ENCODE data around the gene CPEB4. TPM values are rescaled to one million over a fixed set of nuclear protein-coding genes. Genes with fewer than 3 reads are reported as not detected.

Gene CPEB4
- total RNA-seq (2022): 86.7 and 99.0 TPM in 2 replicates
- percentile 97 among the genes with signal in this experiment for Bru-seq, nascent RNA
- BruChase-seq, experiment 1, labeled RNA remaining after a 6-hour chase: percentile 97 among the genes with signal in this experiment
- BruChase-seq, experiment 2, labeled RNA remaining after a 2-hour chase: percentile 97 among the genes with signal in this experiment
- long read RNA-seq, transcript CPEB4-208 (8 exons, 2,607 nt): major isoform, 11 of 45 reads
- long read RNA-seq, partial matches to known transcripts: 16 of 45 reads
- long read RNA-seq, other reads (novel, unspliced or antisense): 17 of 45 reads

DNA sequence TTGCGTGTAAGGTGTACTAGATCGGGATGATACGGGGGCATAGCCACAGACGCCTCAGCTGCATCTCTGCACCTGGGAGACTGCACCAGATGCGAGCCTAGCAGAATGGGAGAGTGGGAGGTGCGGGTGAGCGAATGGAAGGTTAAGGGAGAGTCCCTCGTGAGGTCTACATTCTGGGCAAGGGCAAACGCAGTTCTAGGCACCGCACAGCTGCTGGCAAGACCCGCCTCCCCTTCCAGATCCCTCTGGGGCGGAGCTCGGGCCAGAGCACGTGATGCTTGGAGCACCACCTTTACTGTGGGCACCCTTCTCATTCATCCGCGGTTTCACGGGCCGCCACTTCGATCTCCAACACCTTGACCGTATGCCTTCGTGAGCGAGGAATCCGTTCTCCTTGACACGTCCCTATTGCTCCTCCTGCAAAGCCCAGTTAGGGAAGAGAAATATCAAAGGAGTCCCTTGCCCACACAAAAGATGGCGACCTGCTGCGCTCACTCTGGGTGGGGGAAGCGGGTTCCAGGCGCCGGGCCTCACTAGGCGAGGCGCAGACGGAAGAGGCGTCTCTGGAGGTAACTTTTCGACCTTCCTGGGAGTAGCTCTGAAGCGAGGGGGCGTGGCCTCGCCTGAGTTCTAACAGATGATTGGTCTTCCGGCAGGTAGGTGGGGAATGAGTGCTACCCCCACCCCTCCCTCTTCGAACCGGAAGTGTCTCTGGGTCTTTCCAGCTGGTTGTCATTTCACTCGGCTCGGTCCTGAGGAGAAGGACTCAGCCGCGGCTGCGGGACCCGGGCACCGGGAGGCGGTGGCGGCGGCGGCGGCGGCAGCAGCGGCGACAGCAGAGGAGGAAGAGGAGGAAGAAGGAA lies at the start of gene CPEB4:
TSS of gene CPEB4 (plus strand) at position 740 of the 863 bp plus-strand sequence. CDS start 1,385 bp downstream, outside the sequence.
- intact Hi-C loops (cut with micrococcal nuclease): loop anchor here (1.0 to 5.0 kb wide), 5 partner anchors 39 to 269 kb away; no protein-coding TSS in a partner anchor
- Mint-ChIP-seq H3K9me3 (ENCODE audit: unreplicated experiment) (no peaks in the 10 kb centered on the region), H3K4me3 (ENCODE audit: unreplicated experiment) (peak within 1 kb of the TSS; percentile 97), H3K27me3 (ENCODE audit: insufficient read depth, unreplicated experiment) (no peaks in the 10 kb centered on the region), H3K27ac (ENCODE audit: low read depth, unreplicated experiment) (peak within 1 kb of the TSS; percentile 99), H3K36me3 (ENCODE audit: insufficient read depth, unreplicated experiment) (peaks cover 27% of the 10 kb centered on the region), H3K4me1 (ENCODE audit: insufficient read depth, unreplicated experiment) (peaks cover 49% of the 10 kb centered on the region)
- ChIA-PET CTCF (interaction anchor here (0.6 to 1.3 kb wide), 3 partner anchors 18 to 272 kb away, joined by 3 to 6 read pairs (median 5); partner anchors contain the start of gene BOD1), POLR2A (interaction anchor here (0.5 to 8.3 kb wide), 52 partner anchors 8 to 481 kb away, joined by 3 to 149 read pairs (median 4); partner anchors contain the start of gene BOD1)
- TF ChIP-seq CTCF (IDR thresholded peaks at IDR 0.05; ENCODE audit: unreplicated experiment): no peak
- DNase-seq (ENCODE audit: unreplicated experiment): peak; percentile 100
- BruUV-seq (replicated peaks): no TSS peak

GRCh38 chr5:173839117-173839713 lies 48.9 kb upstream of the CPEB4 start:
- POLR2A ChIA-PET: interaction anchor here (0.5 to 1.0 kb wide), 5 partner anchors 8 to 563 kb away, joined by 3 to 4 read pairs (median 3); partner anchors contain the start of gene CPEB4

DNA sequence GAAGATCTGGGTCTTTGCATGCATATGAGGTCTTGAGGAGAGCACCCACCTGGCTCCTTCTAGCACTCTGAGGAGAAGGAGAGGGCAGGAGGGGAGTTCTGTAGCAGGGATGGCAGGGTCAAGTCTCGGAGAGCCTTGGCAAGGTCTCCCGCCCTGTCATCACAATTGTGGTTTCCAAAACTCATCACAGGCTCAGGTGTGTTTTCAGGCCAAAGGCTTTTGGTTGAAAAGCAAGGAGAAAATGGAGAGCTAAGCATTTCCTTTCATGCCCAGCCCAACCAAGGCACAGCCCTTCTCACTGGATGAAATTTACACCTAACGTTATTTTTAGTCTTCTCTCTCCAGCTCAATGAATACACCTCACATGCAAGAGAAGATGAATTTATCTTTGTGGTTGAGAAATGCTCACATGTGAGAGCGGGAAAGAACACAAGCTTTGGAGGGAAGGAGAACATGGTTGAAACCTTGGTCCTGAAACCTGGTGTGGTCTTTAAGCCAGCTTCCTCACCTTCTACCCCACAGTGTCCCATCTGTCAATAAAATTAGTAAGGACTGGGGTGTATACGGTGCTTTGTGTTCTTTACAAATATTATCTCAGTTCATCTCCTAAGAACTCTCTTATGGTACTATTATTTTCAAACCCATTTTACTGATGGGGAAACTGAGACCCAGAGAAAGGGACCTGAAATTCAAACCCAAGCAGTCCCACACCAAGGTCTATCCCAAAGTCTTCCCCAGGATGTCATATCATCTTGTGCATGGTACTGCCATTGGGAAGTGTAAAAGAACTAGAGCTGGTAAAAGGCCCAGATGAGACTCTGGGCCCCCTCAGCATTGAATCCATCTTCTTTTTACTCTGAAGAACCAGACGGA lies 47.8 kb upstream of the CPEB4 start:
- no peak for TF ChIP-seq CTCF (IDR thresholded peaks at IDR 0.05; ENCODE audit: unreplicated experiment)
- DNase-seq (ENCODE audit: unreplicated experiment): no peak
- CTCF ChIA-PET: no interaction called here
- H3K36me3 Mint-ChIP-seq (ENCODE audit: insufficient read depth, unreplicated experiment): no peaks in the 10 kb centered on the region
- no peaks in the 10 kb centered on the region for H3K27me3 Mint-ChIP-seq (ENCODE audit: insufficient read depth, unreplicated experiment)
- POLR2A ChIA-PET: interaction anchor here (0.7 kb wide), 1 partner anchor 12 kb away, joined by 3 read pairs; no protein-coding TSS in a partner anchor
- intact Hi-C loops (cut with micrococcal nuclease): no loop called here
- no TSS peak for BruUV-seq (replicated peaks)
- H3K9me3 Mint-ChIP-seq (ENCODE audit: unreplicated experiment): no peaks in the 10 kb centered on the region
- H3K4me1 Mint-ChIP-seq (ENCODE audit: insufficient read depth, unreplicated experiment): no peaks in the 10 kb centered on the region
- H3K27ac Mint-ChIP-seq (ENCODE audit: low read depth, unreplicated experiment): no peak overlapping the region
- H3K4me3 Mint-ChIP-seq (ENCODE audit: unreplicated experiment): no peak overlapping the region

More at GRCh38 chr5:173839117-173839713, 48.9 kb upstream of the CPEB4 start:
- H3K9me3 Mint-ChIP-seq (ENCODE audit: unreplicated experiment): no peaks in the 10 kb centered on the region
- intact Hi-C loops (cut with micrococcal nuclease): no loop called here
- H3K4me1 Mint-ChIP-seq (ENCODE audit: insufficient read depth, unreplicated experiment): no peaks in the 10 kb centered on the region
- CTCF ChIA-PET: interaction anchor here (0.7 to 1.7 kb wide), 4 partner anchors 9 to 235 kb away, joined by 4 read pairs; no protein-coding TSS in a partner anchor
- no peak overlapping the region for H3K4me3 Mint-ChIP-seq (ENCODE audit: unreplicated experiment)
- no peaks in the 10 kb centered on the region for H3K36me3 Mint-ChIP-seq (ENCODE audit: insufficient read depth, unreplicated experiment)
- BruUV-seq (replicated peaks): no TSS peak
- TF ChIP-seq CTCF (IDR thresholded peaks at IDR 0.05; ENCODE audit: unreplicated experiment): no peak
- H3K27me3 Mint-ChIP-seq (ENCODE audit: insufficient read depth, unreplicated experiment): no peaks in the 10 kb centered on the region
- DNase-seq (ENCODE audit: unreplicated experiment): no peak
- no peak overlapping the region for H3K27ac Mint-ChIP-seq (ENCODE audit: low read depth, unreplicated experiment)

Data from MCF 10A (cell line).